ENCODE measurements around the gene FLT3.

DNA sequence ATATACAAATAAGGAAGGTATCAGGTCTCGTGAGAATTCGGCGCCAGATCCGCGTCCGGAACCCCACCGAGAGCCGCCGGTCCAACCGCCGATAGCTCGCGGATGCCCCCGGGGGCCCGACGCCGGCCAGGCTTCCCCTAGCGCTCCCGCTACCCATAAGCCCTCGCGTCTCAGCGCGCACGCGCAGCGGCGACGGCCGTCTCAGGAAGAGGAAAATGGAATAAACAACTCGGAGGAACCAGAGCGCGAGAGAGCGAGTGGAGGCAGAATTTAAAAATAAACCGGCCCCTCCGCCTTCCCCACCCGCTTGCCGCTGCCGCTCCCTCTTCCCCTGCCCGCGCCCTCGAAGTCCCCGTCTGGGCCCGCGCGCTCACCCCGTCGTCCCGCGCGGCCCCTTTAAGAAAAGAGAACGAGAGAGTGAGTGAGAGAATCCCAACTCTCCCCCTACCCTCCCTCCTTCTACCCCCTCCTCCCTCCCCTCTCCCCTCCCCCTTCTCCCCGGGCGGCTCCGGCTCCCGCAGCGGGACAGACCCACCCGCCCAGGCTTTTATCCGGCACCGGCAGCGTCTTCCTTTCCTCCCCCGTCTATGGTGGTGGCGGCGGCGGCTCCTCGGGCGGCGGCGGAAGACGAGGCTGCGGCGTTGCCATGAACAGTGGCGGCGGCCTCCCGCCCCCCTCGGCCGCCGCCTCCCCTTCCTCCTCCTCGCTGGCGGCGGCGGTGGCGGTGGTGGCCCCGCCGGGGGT is 37.8 kb upstream of the FLT3 start, which contains the start of gene PAN3:
- TF ChIP-seq, protein P1, sequence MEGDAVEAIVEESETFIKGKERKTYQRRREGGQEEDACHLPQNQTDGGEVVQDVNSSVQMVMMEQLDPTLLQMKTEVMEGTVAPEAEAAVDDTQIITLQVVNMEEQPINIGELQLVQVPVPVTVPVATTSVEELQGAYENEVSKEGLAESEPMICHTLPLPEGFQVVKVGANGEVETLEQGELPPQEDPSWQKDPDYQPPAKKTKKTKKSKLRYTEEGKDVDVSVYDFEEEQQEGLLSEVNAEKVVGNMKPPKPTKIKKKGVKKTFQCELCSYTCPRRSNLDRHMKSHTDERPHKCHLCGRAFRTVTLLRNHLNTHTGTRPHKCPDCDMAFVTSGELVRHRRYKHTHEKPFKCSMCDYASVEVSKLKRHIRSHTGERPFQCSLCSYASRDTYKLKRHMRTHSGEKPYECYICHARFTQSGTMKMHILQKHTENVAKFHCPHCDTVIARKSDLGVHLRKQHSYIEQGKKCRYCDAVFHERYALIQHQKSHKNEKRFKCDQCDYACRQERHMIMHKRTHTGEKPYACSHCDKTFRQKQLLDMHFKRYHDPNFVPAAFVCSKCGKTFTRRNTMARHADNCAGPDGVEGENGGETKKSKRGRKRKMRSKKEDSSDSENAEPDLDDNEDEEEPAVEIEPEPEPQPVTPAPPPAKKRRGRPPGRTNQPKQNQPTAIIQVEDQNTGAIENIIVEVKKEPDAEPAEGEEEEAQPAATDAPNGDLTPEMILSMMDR (IDR thresholded peaks at IDR 0.05): no peak
- no peak for TF ChIP-seq EZH2 (IDR thresholded peaks at IDR 0.05; ENCODE audit: borderline replicate concordance, insufficient read depth, low read depth, low read length, poor library complexity, severe bottlenecking)
